ENCODE data around the gene TMPRSS2. TPM values are rescaled to one million over a fixed set of nuclear protein-coding genes. Genes with fewer than 3 reads are reported as not detected.

TMPRSS2 gene
- total RNA-seq, 2 experiments from 2014 or later = not detected

- no peak for ATAC-seq (ENCODE audit: poor library complexity)
- POLR2A ChIA-PET = interaction anchor here (0.8 kb wide), 1 partner anchor 60 kb away, joined by 3 read pairs; no protein-coding TSS in a partner anchor
- no peaks in the 10 kb centered on the region for H3K27me3 Mint-ChIP-seq
- peak overlapping the region; percentile 37 for H3K27ac Mint-ChIP-seq
- H3K27me3 ChIP-seq (ENCODE audit: control insufficient read depth in 1 of 2, insufficient read depth in 2 of 2, low read length in 2 of 2) = no peaks in the 10 kb centered on the region
- peaks cover 2% of the 10 kb centered on the region for H3K9me3 Mint-ChIP-seq
- CTCF ChIA-PET = no interaction called here
- no peaks in the 10 kb centered on the region for H3K9me3 ChIP-seq (ENCODE audit: control insufficient read depth in 1 of 2, insufficient read depth in 1 of 2, low read length in 2 of 2)
- no peak overlapping the region for H3K4me3 ChIP-seq (ENCODE audit: low read length)
- TF ChIP-seq, protein P1, sequence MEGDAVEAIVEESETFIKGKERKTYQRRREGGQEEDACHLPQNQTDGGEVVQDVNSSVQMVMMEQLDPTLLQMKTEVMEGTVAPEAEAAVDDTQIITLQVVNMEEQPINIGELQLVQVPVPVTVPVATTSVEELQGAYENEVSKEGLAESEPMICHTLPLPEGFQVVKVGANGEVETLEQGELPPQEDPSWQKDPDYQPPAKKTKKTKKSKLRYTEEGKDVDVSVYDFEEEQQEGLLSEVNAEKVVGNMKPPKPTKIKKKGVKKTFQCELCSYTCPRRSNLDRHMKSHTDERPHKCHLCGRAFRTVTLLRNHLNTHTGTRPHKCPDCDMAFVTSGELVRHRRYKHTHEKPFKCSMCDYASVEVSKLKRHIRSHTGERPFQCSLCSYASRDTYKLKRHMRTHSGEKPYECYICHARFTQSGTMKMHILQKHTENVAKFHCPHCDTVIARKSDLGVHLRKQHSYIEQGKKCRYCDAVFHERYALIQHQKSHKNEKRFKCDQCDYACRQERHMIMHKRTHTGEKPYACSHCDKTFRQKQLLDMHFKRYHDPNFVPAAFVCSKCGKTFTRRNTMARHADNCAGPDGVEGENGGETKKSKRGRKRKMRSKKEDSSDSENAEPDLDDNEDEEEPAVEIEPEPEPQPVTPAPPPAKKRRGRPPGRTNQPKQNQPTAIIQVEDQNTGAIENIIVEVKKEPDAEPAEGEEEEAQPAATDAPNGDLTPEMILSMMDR (IDR thresholded peaks at IDR 0.05) = no peak
- intact Hi-C loops (cut with DNase I, micrococcal nuclease) = loop anchor here in 1 of 2 experiments (2.0 kb wide), 1 partner anchor 71 kb away; no protein-coding TSS in a partner anchor
- peaks cover 82% of the 10 kb centered on the region for H3K36me3 Mint-ChIP-seq (ENCODE audit: low read depth)
- DNase-seq = no peak
- peaks cover 66% of the 10 kb centered on the region for H3K4me1 Mint-ChIP-seq (ENCODE audit: low read depth)
- peaks cover 62% of the 10 kb centered on the region for H3K36me3 ChIP-seq (ENCODE audit: insufficient read depth, low read length)
- H3K4me3 Mint-ChIP-seq = no peak overlapping the region
- H3K4me1 ChIP-seq (ENCODE audit: insufficient read depth, low read length) = peaks cover 19% of the 10 kb centered on the region
- H3K27ac ChIP-seq (ENCODE audit: low read depth in 1 of 2, low read length in 2 of 2) = no peak overlapping the region
These were observed 78.0 kb downstream of the TMPRSS2 start for GRCh38 chr21:41429925-41430491.

DNA sequence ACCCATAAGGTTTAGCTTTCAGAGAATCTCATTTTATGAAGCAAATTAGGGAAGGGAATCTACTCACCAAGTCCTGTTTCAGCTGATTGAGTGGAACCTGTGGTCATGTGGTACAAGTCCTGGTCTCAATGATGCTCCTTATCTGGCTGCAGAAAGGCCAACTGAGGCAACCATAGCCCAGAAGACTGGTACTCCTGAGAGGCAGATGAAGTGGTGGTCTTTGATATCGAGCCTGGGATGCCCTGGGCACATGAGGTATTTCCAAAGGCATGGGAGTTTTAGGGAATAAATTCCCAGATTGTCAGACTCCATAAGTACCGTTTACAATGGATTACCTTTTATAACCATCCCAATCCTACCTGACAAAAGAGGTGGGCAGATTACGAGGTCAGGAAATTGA lies 78.7 kb downstream of the TMPRSS2 start:
- H3K9me3 ChIP-seq (ENCODE audit: control insufficient read depth in 1 of 2, insufficient read depth in 1 of 2, low read length in 2 of 2) = no peaks in the 10 kb centered on the region
- Mint-ChIP-seq H3K4me3 (no peak overlapping the region), H3K27ac (no peak overlapping the region), H3K9me3 (peaks cover under 1% of the 10 kb centered on the region), H3K36me3 (ENCODE audit: low read depth) (peaks cover 75% of the 10 kb centered on the region), H3K27me3 (no peaks in the 10 kb centered on the region), H3K4me1 (ENCODE audit: low read depth) (peaks cover 69% of the 10 kb centered on the region)
- H3K27ac ChIP-seq (ENCODE audit: low read depth in 1 of 2, low read length in 2 of 2) = no peak overlapping the region
- no peaks in the 10 kb centered on the region for H3K27me3 ChIP-seq (ENCODE audit: control insufficient read depth in 1 of 2, insufficient read depth in 2 of 2, low read length in 2 of 2)
- no peak overlapping the region for H3K4me3 ChIP-seq (ENCODE audit: low read length)
- ATAC-seq (ENCODE audit: poor library complexity) (no peak), DNase-seq (no peak)
- ChIA-PET CTCF (no interaction called here), POLR2A (no interaction called here)
- intact Hi-C loops (cut with DNase I, micrococcal nuclease) = loop anchor here in 1 of 2 experiments (2.0 kb wide), 1 partner anchor 71 kb away; no protein-coding TSS in a partner anchor
- peaks cover 55% of the 10 kb centered on the region for H3K36me3 ChIP-seq (ENCODE audit: insufficient read depth, low read length)
- H3K4me1 ChIP-seq (ENCODE audit: insufficient read depth, low read length) = peaks cover 19% of the 10 kb centered on the region
- TF ChIP-seq, protein P1 (IDR thresholded peaks at IDR 0.05) = no peak

DNA sequence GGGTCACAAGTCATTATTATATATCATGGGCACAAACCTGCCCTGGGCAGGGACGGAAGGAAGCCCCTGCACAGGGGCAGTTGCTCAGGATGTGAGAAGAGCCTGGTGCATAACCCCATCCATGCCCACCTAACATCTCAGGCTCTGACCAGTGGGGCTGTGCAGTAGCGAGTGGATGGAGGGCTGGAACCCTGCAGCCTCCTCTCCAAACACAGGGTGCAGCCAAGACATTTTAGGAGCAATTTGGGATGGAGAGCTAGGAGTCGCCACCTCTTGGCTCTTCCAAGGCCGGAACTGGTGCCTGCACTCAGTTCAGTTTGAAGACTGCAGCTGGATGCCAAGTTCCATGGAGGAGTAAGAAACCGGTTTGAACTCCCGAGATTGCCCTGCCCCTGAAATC lies 79.1 kb downstream of the TMPRSS2 start:
- H3K9me3 ChIP-seq (ENCODE audit: control insufficient read depth in 1 of 2, insufficient read depth in 1 of 2, low read length in 2 of 2) = no peaks in the 10 kb centered on the region
- H3K4me3 ChIP-seq (ENCODE audit: low read length) = no peak overlapping the region
- H3K27me3 Mint-ChIP-seq = no peaks in the 10 kb centered on the region
- no peak for ATAC-seq (ENCODE audit: poor library complexity)
- ChIA-PET CTCF (interaction anchor here (0.6 to 4.7 kb wide), 2 partner anchors 15 to 146 kb away, joined by 3 to 16 read pairs; no protein-coding TSS in a partner anchor), POLR2A (no interaction called here)
- H3K27ac ChIP-seq (ENCODE audit: low read depth in 1 of 2, low read length in 2 of 2) = no peak overlapping the region
- peaks cover 70% of the 10 kb centered on the region for H3K36me3 Mint-ChIP-seq (ENCODE audit: low read depth)
- peak overlapping the region; percentile 95 for H3K27ac Mint-ChIP-seq
- H3K36me3 ChIP-seq (ENCODE audit: insufficient read depth, low read length) = peaks cover 50% of the 10 kb centered on the region
- intact Hi-C loops (cut with DNase I, micrococcal nuclease) = loop anchor here in 1 of 2 experiments (2.0 kb wide), 1 partner anchor 70 kb away; no protein-coding TSS in a partner anchor
- no peaks in the 10 kb centered on the region for H3K9me3 Mint-ChIP-seq
- TF ChIP-seq, protein P1 (IDR thresholded peaks at IDR 0.05) = no peak
- peak overlapping the region; percentile 99 for H3K4me3 Mint-ChIP-seq
- peak in 1 of 14 experiments; percentile 28 for DNase-seq
- H3K27me3 ChIP-seq (ENCODE audit: control insufficient read depth in 1 of 2, insufficient read depth in 2 of 2, low read length in 2 of 2) = no peaks in the 10 kb centered on the region
- H3K4me1 ChIP-seq (ENCODE audit: insufficient read depth, low read length) = peaks cover 23% of the 10 kb centered on the region
- peaks cover 67% of the 10 kb centered on the region for H3K4me1 Mint-ChIP-seq (ENCODE audit: low read depth)

Measured in CD4-positive, alpha-beta T cell (primary cell).